HepG2 (cell line): ENCODE measurements around the gene ERRFI1.

ENCODE experiments used
- ARNT ChIP-seq: fragments of 450-650 bp; IDR thresholded peaks from 2 replicates; pipeline ENCODE4 v1.6.1; 2017
- CTCF ChIP-seq: sonication (generic); formaldehyde crosslinking; IDR thresholded peaks from 2 replicates; pipeline ENCODE4 v1.5.0; 2020; ENCODE audit warnings: mild to moderate bottlenecking, missing genetic modification reagents, moderate library complexity
- EP300 ChIP-seq, 3 experiments: sonication (generic) in 1 of 3; formaldehyde crosslinking in 1 of 3; IDR thresholded peaks; 2 replicates each; pipeline versions ENCODE4 v1.5.1 to v1.6.1; 2011 to 2020; ENCODE audit warnings: low read depth in 2 of 3, low read length in 2 of 3, borderline replicate concordance in 1 of 3, improper control_type of control experiment in 1 of 3, mild to moderate bottlenecking in 1 of 3, missing genetic modification reagents in 1 of 3, moderate library complexity in 1 of 3
- UBTF ChIP-seq: sonication (generic); formaldehyde crosslinking; IDR thresholded peaks from 2 replicates; pipeline ENCODE4 v1.4.0; 2020; ENCODE audit warnings: mild to moderate bottlenecking, missing genetic modification reagents
- WIZ ChIP-seq: sonication (generic); formaldehyde crosslinking; IDR thresholded peaks from 2 replicates; pipeline ENCODE4 v1.5.1; 2020; ENCODE audit warnings: mild to moderate bottlenecking, missing genetic modification reagents
- ZNF121 ChIP-seq: sonication (generic); formaldehyde crosslinking; IDR thresholded peaks from 2 replicates; pipeline ENCODE4 v1.5.0; 2020; ENCODE audit warnings: mild to moderate bottlenecking, missing genetic modification reagents
- ZNF264 ChIP-seq: sonication (generic); formaldehyde crosslinking; IDR thresholded peaks from 2 replicates; pipeline ENCODE4 v1.4.0; 2020; ENCODE audit warnings: missing genetic modification reagents
- ZNF552 ChIP-seq: sonication (generic); formaldehyde crosslinking; IDR thresholded peaks from 2 replicates; pipeline ENCODE4 v1.9.0; 2022; ENCODE audit warnings: missing genetic modification reagents, mild to moderate bottlenecking, borderline replicate concordance

DNA sequence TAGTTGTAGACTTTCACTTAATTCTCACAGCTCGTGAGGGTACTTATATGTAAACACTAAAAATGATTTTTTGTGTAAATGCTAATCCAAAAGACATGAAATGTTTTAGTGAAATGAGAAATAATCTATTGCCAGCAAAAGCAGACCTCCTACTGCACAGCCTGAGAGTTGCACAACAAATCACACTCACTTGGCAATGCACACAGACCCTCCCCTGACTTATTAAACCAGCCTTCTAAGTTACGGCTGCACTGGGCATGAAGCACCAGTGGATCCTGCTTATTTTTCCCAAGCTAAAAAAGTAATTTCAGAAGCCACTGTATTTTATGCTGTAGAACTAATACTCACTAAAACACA lies 10.3 kb downstream of the ERRFI1 start:
- TF ChIP-seq ZNF552 (CRISPR knock-in tag) (no peak), UBTF (CRISPR knock-in tag) (no peak), CTCF (CRISPR knock-in tag) (no peak), WIZ (no peak), ZNF121 (CRISPR knock-in tag) (no peak), ZNF264 (CRISPR knock-in tag) (no peak), ARNT (no peak), EP300 (IDR thresholded peaks at IDR 0.05; ENCODE audit: low read depth in 2 of 2, low read length in 2 of 2) (no peak), EP300 (CRISPR knock-in tag; IDR thresholded peaks at IDR 0.05; ENCODE audit: borderline replicate concordance) (no peak)
